Common myeloid progenitor, CD34-positive (primary cell): ENCODE results near the gene CCDC171.

Source experiments
- CTCF ChIA-PET: fragments of 350-600 bp; sonication (Branson Sonifier 250); formaldehyde crosslinking; loops from one replicate; lab custom pipeline; 2021; ENCODE audit warnings: antibody characterized with exemption; lab: Charles Lee
- POLR2A ChIA-PET: fragments of 350-600 bp; sonication (Branson Sonifier 250); formaldehyde crosslinking; loops from one replicate; lab custom pipeline; 2021; ENCODE audit warnings: antibody characterized with exemption; lab: Charles Lee
- DNase-seq, 3 donors: peaks; one replicate each; pipeline versions ENCODE4 v3.0.0 to v3.0.0-alpha.2; 2013
- H3K27ac ChIP-seq, 2 experiments: 1 replicate in 1 of 2; 2 replicates in 1 of 2; pipeline ENCODE4 v1.7.0; 2013; ENCODE audit warnings: inconsistent platforms in 2 of 2, low read length in 2 of 2, mild to moderate bottlenecking in 2 of 2, low read depth in 1 of 2, moderate library complexity in 1 of 2; ENCODE audit not compliant: severe bottlenecking in 2 of 2, insufficient read depth in 1 of 2, poor library complexity in 1 of 2
- H3K27me3 ChIP-seq, 5 experiments: replicated peaks in 2 of 5; 1 replicate in 3 of 5; 2 replicates in 2 of 5; pipeline versions ENCODE4 v1.6.1 to v1.7.0; 2013; ENCODE audit warnings: low read length in 4 of 5, mild to moderate bottlenecking in 2 of 5, moderate library complexity in 2 of 5, inconsistent platforms in 1 of 5; ENCODE audit not compliant: insufficient read depth in 5 of 5, control insufficient read depth in 4 of 5
- H3K36me3 ChIP-seq, 4 experiments: 1 replicate in 2 of 4; 2 replicates in 2 of 4; pipeline versions ENCODE4 v1.6.1 to v1.7.0; 2013; ENCODE audit warnings: low read length in 3 of 4, control low read depth in 1 of 4, mild to moderate bottlenecking in 1 of 4; ENCODE audit not compliant: control insufficient read depth in 4 of 4, insufficient read depth in 4 of 4
- H3K4me1 ChIP-seq, 4 experiments: 1 replicate in 3 of 4; 2 replicates in 1 of 4; pipeline versions ENCODE4 v1.6.1 to v1.7.1; 2013; ENCODE audit warnings: low read length in 3 of 4, mild to moderate bottlenecking in 3 of 4, control low read depth in 1 of 4, inconsistent platforms in 1 of 4, moderate library complexity in 1 of 4; ENCODE audit not compliant: control insufficient read depth in 4 of 4, insufficient read depth in 4 of 4; ENCODE audit errors: control extremely low read depth in 1 of 4
- H3K4me3 ChIP-seq, 7 experiments: 1 replicate in 4 of 7; 2 replicates in 3 of 7; pipeline versions ENCODE4 v1.5.1 to v1.7.0; 2013; ENCODE audit warnings: mild to moderate bottlenecking in 7 of 7, low read length in 6 of 7, moderate library complexity in 6 of 7, inconsistent platforms in 2 of 7, low read depth in 2 of 7, control low read depth in 1 of 7; ENCODE audit not compliant: insufficient read depth in 4 of 7, control insufficient read depth in 1 of 7; ENCODE audit errors: extremely low read depth in 1 of 7
- H3K9me3 ChIP-seq, 5 experiments: 1 replicate in 4 of 5; 2 replicates in 1 of 5; pipeline versions ENCODE4 v1.6.1 to v1.7.1; 2013; ENCODE audit warnings: low read length in 4 of 5, mild to moderate bottlenecking in 2 of 5, inconsistent platforms in 1 of 5, low read depth in 1 of 5, moderate library complexity in 1 of 5; ENCODE audit not compliant: control insufficient read depth in 4 of 5, insufficient read depth in 2 of 5; ENCODE audit errors: control extremely low read depth in 1 of 5
- WGBS: methylation state at CpG from one replicate; pipeline ENCODE4 v1.1.5; 2013; ENCODE audit not compliant: insufficient coverage; 5-methylcytosine and 5-hydroxymethylcytosine counted together

CCDC171 gene

DNA sequence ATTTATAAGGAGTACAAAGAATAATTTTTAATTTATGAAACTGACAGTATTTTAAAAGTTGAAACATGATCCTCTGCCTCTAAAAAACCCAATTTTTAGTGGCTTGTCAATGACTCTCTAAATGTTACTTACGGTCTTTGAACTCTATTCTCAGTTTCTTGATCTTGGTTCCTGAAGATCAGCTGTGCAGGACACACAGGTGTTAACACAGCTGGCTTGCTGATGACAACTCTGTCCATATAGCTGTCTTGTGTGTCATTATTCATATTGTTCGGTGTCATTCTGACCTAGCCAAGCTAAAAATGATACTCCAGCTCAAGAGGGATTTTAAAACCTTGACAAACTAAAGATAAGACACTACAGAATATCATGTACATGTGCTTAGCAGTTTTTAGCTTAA lies 314.5 kb downstream of the CCDC171 start:
- DNase-seq: no peak
- ChIA-PET POLR2A (interaction anchor here (0.6 kb wide), 1 partner anchor 9 kb away, joined by 3 read pairs; no protein-coding TSS in a partner anchor), CTCF (no interaction called here)
- Histone ChIP-seq H3K36me3 (peaks cover 0 to 9% (median 0%) of the 10 kb centered on the region in 4 experiments), H3K27me3 (no peaks in the 10 kb centered on the region), H3K4me3 (no peak overlapping the region), H3K4me1 (no peaks in the 10 kb centered on the region), H3K27ac (no peak overlapping the region), H3K9me3 (peaks cover 0 to 2% (median 0%) of the 10 kb centered on the region in 5 experiments)
- WGBS: 100% methylated on average over 2 of the region's 2 CpGs

DNA sequence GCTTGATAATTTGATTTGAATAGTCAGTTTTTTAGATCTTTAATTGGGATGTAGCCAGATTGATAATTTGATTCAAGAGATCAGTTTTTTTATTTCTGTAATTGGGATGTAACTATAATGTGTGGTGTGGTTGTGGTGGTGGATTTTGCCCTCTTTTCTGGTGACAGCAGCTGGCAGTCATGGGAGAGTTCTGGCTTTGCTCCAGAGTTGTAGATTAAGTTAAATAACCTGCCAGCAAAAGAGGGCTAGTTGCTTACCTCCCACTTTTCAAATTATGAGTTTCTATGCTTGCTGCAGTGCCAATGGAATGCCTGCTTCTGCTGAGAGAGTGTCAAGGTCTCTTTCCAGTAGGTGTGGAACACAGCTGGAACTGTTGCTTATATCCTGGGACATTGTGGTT lies 315.1 kb downstream of the CCDC171 start:
- ChIA-PET CTCF (no interaction called here), POLR2A (interaction anchor here (0.6 kb wide), 1 partner anchor 9 kb away, joined by 3 read pairs; no protein-coding TSS in a partner anchor)
- no peaks in the 10 kb centered on the region for H3K27me3 ChIP-seq
- no peak overlapping the region for H3K4me3 ChIP-seq
- DNase-seq: peak in 1 of 3 donors; percentile 3
- peaks cover 0 to 4% (median 0%) of the 10 kb centered on the region in 4 experiments for H3K36me3 ChIP-seq
- H3K27ac ChIP-seq: no peak overlapping the region
- H3K4me1 ChIP-seq: no peaks in the 10 kb centered on the region
- H3K9me3 ChIP-seq: peaks cover 0 to 2% (median 0%) of the 10 kb centered on the region in 5 experiments

DNA sequence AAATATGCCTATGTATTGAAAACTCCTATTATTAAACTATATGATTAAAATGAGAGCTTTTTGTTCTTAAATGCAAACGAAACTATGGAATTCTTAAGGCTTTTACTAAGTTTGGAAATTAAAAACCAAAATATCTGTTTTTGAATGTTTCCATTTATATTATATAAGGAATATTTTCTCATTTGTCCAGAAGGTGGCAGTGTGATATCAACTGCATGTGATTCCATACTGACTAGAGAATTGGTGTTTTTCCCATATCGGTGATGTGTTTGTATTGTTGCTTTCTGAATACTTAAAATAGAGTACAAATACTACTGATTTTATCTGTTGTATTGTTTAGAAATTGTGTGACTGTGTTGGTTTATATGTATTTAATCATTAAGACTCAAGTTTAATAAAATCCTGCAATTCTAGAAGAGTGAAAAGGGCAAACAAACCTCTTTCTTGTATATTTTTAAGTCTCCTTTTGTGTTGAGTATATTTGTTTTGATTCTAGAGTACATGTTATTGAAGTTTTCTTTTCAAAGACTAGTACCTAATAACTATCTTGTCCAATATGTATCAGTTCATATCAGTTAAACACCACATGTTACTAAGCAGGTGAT lies 320.8 kb downstream of the CCDC171 start:
- Histone ChIP-seq H3K27me3 (no peaks in the 10 kb centered on the region), H3K4me3 (no peak overlapping the region), H3K9me3 (no peaks in the 10 kb centered on the region), H3K27ac (no peak overlapping the region), H3K36me3 (peaks cover 0 to 3% (median 2%) of the 10 kb centered on the region in 4 experiments), H3K4me1 (no peaks in the 10 kb centered on the region)
- POLR2A ChIA-PET: no interaction called here
- WGBS: no CpG with 5 or more reads among the region's 2 CpGs
- DNase-seq: peak; percentile 29 to 68 (median 57)
- CTCF ChIA-PET: interaction anchor here (0.8 to 3.2 kb wide), 13 partner anchors 10 to 267 kb away, joined by 3 to 22 read pairs (median 3); no protein-coding TSS in a partner anchor

DNA sequence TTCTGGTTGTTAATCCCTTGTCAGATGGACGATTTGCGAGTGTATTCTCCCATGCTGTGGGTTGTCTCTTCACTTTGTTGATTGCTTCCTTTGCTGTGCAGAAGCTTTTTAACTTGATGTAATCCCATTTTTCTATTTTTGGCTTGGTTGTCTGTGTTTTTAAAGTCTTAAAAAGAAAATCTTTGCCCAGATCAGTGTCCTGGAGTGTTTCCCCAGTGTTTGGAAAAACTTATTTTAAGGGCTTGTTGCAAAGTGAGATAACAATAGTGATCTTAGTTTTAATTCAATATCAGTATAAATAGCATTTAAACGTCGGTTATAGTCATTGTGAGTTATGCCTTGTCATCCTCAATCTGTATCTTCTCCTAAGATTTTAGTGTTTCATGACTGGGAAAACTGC lies 329.5 kb downstream of the CCDC171 start:
- no CpG with 5 or more reads among the region's 4 CpGs for WGBS
- ChIA-PET POLR2A (no interaction called here), CTCF (no interaction called here)
- Histone ChIP-seq H3K4me3 (no peak overlapping the region), H3K27ac (no peak overlapping the region), H3K27me3 (no peaks in the 10 kb centered on the region), H3K36me3 (peaks cover 0 to 17% (median 4%) of the 10 kb centered on the region in 4 experiments), H3K4me1 (no peaks in the 10 kb centered on the region), H3K9me3 (no peaks in the 10 kb centered on the region)
- no peak for DNase-seq

- peaks cover 0 to 17% (median 4%) of the 10 kb centered on the region in 4 experiments for H3K36me3 ChIP-seq
- no peaks in the 10 kb centered on the region for H3K27me3 ChIP-seq
- ChIA-PET CTCF (no interaction called here), POLR2A (no interaction called here)
- no peaks in the 10 kb centered on the region for H3K4me1 ChIP-seq
- no peak for DNase-seq
- H3K9me3 ChIP-seq: no peaks in the 10 kb centered on the region
- no peak overlapping the region for H3K4me3 ChIP-seq
- WGBS: no CpG with 5 or more reads among the region's 3 CpGs
- H3K27ac ChIP-seq: no peak overlapping the region
Measured at GRCh38 chr9:15882883-15883282, 330.0 kb downstream of the CCDC171 start.

- peaks cover 0 to 20% (median 5%) of the 10 kb centered on the region in 4 experiments for H3K36me3 ChIP-seq
- WGBS: 100% methylated on average over 2 of the region's 2 CpGs
- no peaks in the 10 kb centered on the region for H3K27me3 ChIP-seq
- DNase-seq: no peak
- no peaks in the 10 kb centered on the region for H3K9me3 ChIP-seq
- no peaks in the 10 kb centered on the region for H3K4me1 ChIP-seq
- H3K4me3 ChIP-seq: no peak overlapping the region
- H3K27ac ChIP-seq: no peak overlapping the region
- ChIA-PET CTCF (interaction anchor here (1.3 kb wide), 1 partner anchor 12 kb away, joined by 3 read pairs; no protein-coding TSS in a partner anchor), POLR2A (no interaction called here)
Measured at GRCh38 chr9:15885464-15885863, 332.6 kb downstream of the CCDC171 start.

GRCh38 chr9:15889555-15889954 lies 336.7 kb downstream of the CCDC171 start:
- Histone ChIP-seq H3K4me3 (no peak overlapping the region), H3K36me3 (peaks cover 0 to 37% (median 5%) of the 10 kb centered on the region in 4 experiments), H3K27ac (no peak overlapping the region), H3K9me3 (peaks cover 0 to 13% (median 0%) of the 10 kb centered on the region in 5 experiments), H3K4me1 (no peaks in the 10 kb centered on the region), H3K27me3 (no peaks in the 10 kb centered on the region)
- ChIA-PET CTCF (no interaction called here), POLR2A (no interaction called here)
- no CpG with 5 or more reads among the region's 1 CpG for WGBS
- no peak for DNase-seq
